Esophagus squamous epithelium (tissue), 4 donors: Measurements from ENCODE around the gene SEC23B.

Experiments used
- CTCF ChIP-seq, 6 experiments: fragments of 450-650 bp in 4 of 6; fragments of 200-600 bp in 2 of 6; sonication (generic) in 2 of 6; IDR thresholded peaks; one replicate each; pipeline ENCODE4 v1.5.1; 2016 to 2019; ENCODE audit warnings: antibody characterized with exemption in 6 of 6, mild to moderate bottlenecking in 4 of 6, moderate library complexity in 4 of 6
- POLR2A ChIP-seq, 4 donors: fragments of 450-650 bp; IDR thresholded peaks; one replicate each; pipeline ENCODE4 v1.6.1; 2017; ENCODE audit warnings: antibody characterized with exemption in 4 of 4, mild to moderate bottlenecking in 4 of 4, moderate library complexity in 3 of 4

- TF ChIP-seq CTCF (IDR thresholded peaks at IDR 0.05) (no peak), POLR2A (IDR thresholded peaks at IDR 0.05) (no peak)
Observed at GRCh38 chr20:18596270-18596669, 88.5 kb downstream of the SEC23B start.
